Measurements from ENCODE around the gene SH3D19.

GRCh38 chr4:151199319-151200190, 125.8 kb downstream of the SH3D19 start:
- TF ChIP-seq CTCF (IDR thresholded peaks at IDR 0.05), result no peak
- TF ChIP-seq EP300 (IDR thresholded peaks at IDR 0.05), result no peak
- TF ChIP-seq POLR2AphosphoS5 (IDR thresholded peaks at IDR 0.05), result no peak
